ENCODE results near the gene POLR2M. TPM values are rescaled to one million over a fixed set of nuclear protein-coding genes. Genes with fewer than 3 reads are reported as not detected.

POLR2M gene
- total RNA-seq, 1 donor from 2014 or later, result 1,069 TPM

DNA sequence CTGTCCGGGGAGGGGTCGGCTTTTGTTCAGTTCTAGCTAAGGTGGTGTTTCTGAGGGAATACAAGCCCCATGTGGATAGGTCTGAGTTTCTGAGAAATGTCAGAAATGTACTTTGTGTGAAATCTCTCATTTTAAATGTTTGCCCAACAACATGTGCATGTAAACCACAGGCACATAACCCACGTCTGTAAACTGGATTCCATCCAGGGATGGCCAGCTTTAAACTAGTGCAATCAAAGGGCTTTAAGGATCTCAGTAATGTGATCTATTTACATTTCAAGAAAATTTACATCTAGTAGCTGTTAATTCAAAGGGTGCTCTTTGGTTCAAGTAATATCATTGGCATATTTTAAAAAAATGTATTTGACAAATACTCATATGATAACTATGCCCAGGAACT lies 52.0 kb downstream of the POLR2M start:
- no peaks in the 10 kb centered on the region for H3K36me3 Mint-ChIP-seq
- no peak for DNase-seq (ENCODE audit: low spot score)
- H3K27ac Mint-ChIP-seq, result no peak overlapping the region
- Histone ChIP-seq H3F3A (ENCODE audit: low read depth) (no peaks in the 10 kb centered on the region), H3K9me3 (ENCODE audit: low read depth) (no peaks in the 10 kb centered on the region), H3K27ac (no peak overlapping the region), H3K4me2 (no peak overlapping the region), H3K9ac (no peak overlapping the region), H4K20me1 (ENCODE audit: low read depth) (no peaks in the 10 kb centered on the region), H3K27me3 (no peaks in the 10 kb centered on the region), H3K4me1 (peaks cover 3% of the 10 kb centered on the region), H3K79me2 (ENCODE audit: low read depth) (no peaks in the 10 kb centered on the region), H3K36me3 (no peaks in the 10 kb centered on the region), H3K4me3 (no peak overlapping the region), H2AFZ (replicated peaks) (no peak overlapping the region)
- H3K4me1 Mint-ChIP-seq, result no peaks in the 10 kb centered on the region
- TF ChIP-seq, protein P1, sequence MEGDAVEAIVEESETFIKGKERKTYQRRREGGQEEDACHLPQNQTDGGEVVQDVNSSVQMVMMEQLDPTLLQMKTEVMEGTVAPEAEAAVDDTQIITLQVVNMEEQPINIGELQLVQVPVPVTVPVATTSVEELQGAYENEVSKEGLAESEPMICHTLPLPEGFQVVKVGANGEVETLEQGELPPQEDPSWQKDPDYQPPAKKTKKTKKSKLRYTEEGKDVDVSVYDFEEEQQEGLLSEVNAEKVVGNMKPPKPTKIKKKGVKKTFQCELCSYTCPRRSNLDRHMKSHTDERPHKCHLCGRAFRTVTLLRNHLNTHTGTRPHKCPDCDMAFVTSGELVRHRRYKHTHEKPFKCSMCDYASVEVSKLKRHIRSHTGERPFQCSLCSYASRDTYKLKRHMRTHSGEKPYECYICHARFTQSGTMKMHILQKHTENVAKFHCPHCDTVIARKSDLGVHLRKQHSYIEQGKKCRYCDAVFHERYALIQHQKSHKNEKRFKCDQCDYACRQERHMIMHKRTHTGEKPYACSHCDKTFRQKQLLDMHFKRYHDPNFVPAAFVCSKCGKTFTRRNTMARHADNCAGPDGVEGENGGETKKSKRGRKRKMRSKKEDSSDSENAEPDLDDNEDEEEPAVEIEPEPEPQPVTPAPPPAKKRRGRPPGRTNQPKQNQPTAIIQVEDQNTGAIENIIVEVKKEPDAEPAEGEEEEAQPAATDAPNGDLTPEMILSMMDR (IDR thresholded peaks at IDR 0.05), result no peak
- TF ChIP-seq EZH2 (IDR thresholded peaks at IDR 0.05) (no peak), EZH2phosphoT487 (IDR thresholded peaks at IDR 0.05) (no peak)
- H3K4me3 Mint-ChIP-seq, result no peak overlapping the region
- H3K9me3 Mint-ChIP-seq, result no peaks in the 10 kb centered on the region
- H3K27me3 Mint-ChIP-seq (ENCODE audit: insufficient read depth, low read depth), result no peaks in the 10 kb centered on the region

DNA sequence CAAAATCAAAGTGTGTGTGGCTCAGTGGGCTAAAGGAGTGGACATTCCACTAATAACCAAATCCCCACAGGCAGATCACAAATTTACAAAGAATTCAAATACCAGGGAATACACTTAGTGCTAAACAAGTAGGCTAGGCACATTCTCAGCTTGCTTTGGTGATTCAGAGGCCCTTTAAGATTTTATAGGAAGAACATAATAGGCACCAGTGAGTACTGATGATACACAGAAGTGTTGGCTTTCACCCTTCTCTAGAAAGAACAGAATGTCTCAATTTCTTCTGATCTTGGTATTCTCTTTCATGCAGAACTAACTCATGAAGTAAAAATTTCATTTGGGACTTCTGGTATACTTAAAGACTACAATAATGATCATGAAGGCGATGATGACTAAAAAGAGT lies 55.0 kb downstream of the POLR2M start:
- Mint-ChIP-seq H3K4me3 (no peak overlapping the region), H3K27me3 (ENCODE audit: insufficient read depth, low read depth) (no peaks in the 10 kb centered on the region), H3K4me1 (no peaks in the 10 kb centered on the region), H3K9me3 (no peaks in the 10 kb centered on the region), H3K36me3 (no peaks in the 10 kb centered on the region), H3K27ac (no peak overlapping the region)
- Histone ChIP-seq H3K27me3 (no peaks in the 10 kb centered on the region), H3K4me2 (no peak overlapping the region), H3K27ac (no peak overlapping the region), H3F3A (ENCODE audit: low read depth) (no peaks in the 10 kb centered on the region), H3K4me3 (no peak overlapping the region), H4K20me1 (ENCODE audit: low read depth) (no peaks in the 10 kb centered on the region), H3K79me2 (ENCODE audit: low read depth) (no peaks in the 10 kb centered on the region), H3K36me3 (no peaks in the 10 kb centered on the region), H2AFZ (replicated peaks) (no peak overlapping the region), H3K9ac (no peak overlapping the region), H3K9me3 (ENCODE audit: low read depth) (no peaks in the 10 kb centered on the region), H3K4me1 (no peaks in the 10 kb centered on the region)
- TF ChIP-seq EZH2phosphoT487 (IDR thresholded peaks at IDR 0.05), result no peak
- no peak for TF ChIP-seq EZH2 (IDR thresholded peaks at IDR 0.05)
- TF ChIP-seq, protein P1 (IDR thresholded peaks at IDR 0.05), result no peak
- no peak for DNase-seq (ENCODE audit: low spot score)

DNA sequence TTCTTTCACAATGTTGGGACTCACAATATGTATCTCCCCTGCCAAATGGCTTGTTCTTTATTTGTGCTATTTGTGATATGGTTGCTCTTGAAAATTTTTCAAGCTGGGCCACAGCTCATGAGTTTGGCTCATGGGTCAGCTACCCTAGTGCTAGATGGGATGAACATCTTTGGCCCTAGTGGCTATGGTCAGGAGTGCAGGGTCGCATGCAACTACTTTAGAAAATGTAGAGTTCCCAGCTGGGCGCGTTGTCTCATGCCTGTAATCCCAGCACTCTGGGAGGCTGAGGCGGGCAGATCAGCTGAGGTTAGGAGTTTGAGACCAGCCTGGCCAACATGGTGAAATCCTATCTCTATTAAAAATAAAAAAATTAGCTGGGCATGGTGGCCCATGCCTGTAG lies 55.8 kb downstream of the POLR2M start:
- Mint-ChIP-seq H3K9me3 (no peaks in the 10 kb centered on the region), H3K36me3 (no peaks in the 10 kb centered on the region), H3K4me1 (no peaks in the 10 kb centered on the region), H3K27me3 (ENCODE audit: insufficient read depth, low read depth) (no peaks in the 10 kb centered on the region), H3K4me3 (no peak overlapping the region), H3K27ac (no peak overlapping the region)
- no peaks in the 10 kb centered on the region for H3K9me3 ChIP-seq (ENCODE audit: low read depth)
- DNase-seq (ENCODE audit: low spot score), result no peak
- H3F3A ChIP-seq (ENCODE audit: low read depth), result no peaks in the 10 kb centered on the region
- no peaks in the 10 kb centered on the region for H4K20me1 ChIP-seq (ENCODE audit: low read depth)
- no peak overlapping the region for H2AFZ ChIP-seq (replicated peaks)
- no peak overlapping the region for H3K27ac ChIP-seq
- H3K4me3 ChIP-seq, result no peak overlapping the region
- no peaks in the 10 kb centered on the region for H3K79me2 ChIP-seq (ENCODE audit: low read depth)
- TF ChIP-seq EZH2 (IDR thresholded peaks at IDR 0.05) (no peak), EZH2phosphoT487 (IDR thresholded peaks at IDR 0.05) (no peak)
- TF ChIP-seq, protein P1 (IDR thresholded peaks at IDR 0.05), result no peak
- no peaks in the 10 kb centered on the region for H3K36me3 ChIP-seq
- H3K27me3 ChIP-seq, result no peaks in the 10 kb centered on the region
- no peak overlapping the region for H3K4me2 ChIP-seq
- H3K4me1 ChIP-seq, result no peaks in the 10 kb centered on the region
- H3K9ac ChIP-seq, result no peak overlapping the region
